ENCODE data around the gene RPL10. TPM values are rescaled to one million over a fixed set of nuclear protein-coding genes. Genes with fewer than 3 reads are reported as not detected.

RPL10 gene
- total RNA-seq, 2 donors from 2014 or later: 2,142 to 2,551 TPM

- H3K27me3 Mint-ChIP-seq (ENCODE audit: insufficient read depth): no peaks in the 10 kb centered on the region
- H3K36me3 ChIP-seq (ENCODE audit: control insufficient read depth, insufficient read depth, low read length): no peaks in the 10 kb centered on the region
- peaks cover 3% of the 10 kb centered on the region for H3K36me3 Mint-ChIP-seq (ENCODE audit: low read depth)
- 90 to 96% methylated on average over 5 to 13 of the region's 13 CpGs for WGBS, 2 experiments (ENCODE audit: insufficient coverage in 1 of 2, insufficient read length in 1 of 2)
- H3K9me3 ChIP-seq (ENCODE audit: control insufficient read depth, low read length): no peaks in the 10 kb centered on the region
- no peaks in the 10 kb centered on the region for H3K4me1 Mint-ChIP-seq
- H3K27me3 ChIP-seq (ENCODE audit: control insufficient read depth, insufficient read depth, low read length, poor library complexity, severe bottlenecking): no peaks in the 10 kb centered on the region
- no peak overlapping the region for H3K9ac ChIP-seq (ENCODE audit: extremely low read depth, low read length, poor library complexity, severe bottlenecking)
- H3K27ac Mint-ChIP-seq: no peak overlapping the region
- H3K4me1 ChIP-seq (ENCODE audit: control insufficient read depth, insufficient read depth, low read length): no peaks in the 10 kb centered on the region
- no peak overlapping the region for H3K4me3 Mint-ChIP-seq
- H3K4me3 ChIP-seq (ENCODE audit: low read length): no peak overlapping the region
- TF ChIP-seq CTCF (conservative IDR thresholded peaks at IDR 0.05): no peak
- no peak for DNase-seq
- no peak overlapping the region for H3K27ac ChIP-seq (ENCODE audit: low read depth, low read length)
- peaks cover 54% of the 10 kb centered on the region for H3K9me3 Mint-ChIP-seq
These were observed 29.0 kb downstream of the RPL10 start for GRCh38 chrX:154426916-154427770.

GRCh38 chrX:154428176-154429171 is 30.3 kb downstream of the RPL10 start, which contains the start of gene ATP6AP1:
TSS of gene ATP6AP1 (plus strand) at chrX:154428677. CDS start at chrX:154428693, 16 bp downstream.
- no peak within 1 kb of the TSS for H3K27ac ChIP-seq (ENCODE audit: low read depth, low read length)
- H3K27ac Mint-ChIP-seq: peak within 1 kb of the TSS; percentile 44

More at GRCh38 chrX:154428176-154429171, 30.3 kb downstream of the RPL10 start, which contains the start of gene ATP6AP1:
- Mint-ChIP-seq H3K27me3 (ENCODE audit: insufficient read depth) (no peaks in the 10 kb centered on the region), H3K4me1 (no peaks in the 10 kb centered on the region), H3K4me3 (peak within 1 kb of the TSS; percentile 68), H3K9me3 (peaks cover 62% of the 10 kb centered on the region), H3K36me3 (ENCODE audit: low read depth) (peaks cover 10% of the 10 kb centered on the region)
- Histone ChIP-seq H3K4me1 (ENCODE audit: control insufficient read depth, insufficient read depth, low read length) (no peaks in the 10 kb centered on the region), H3K4me3 (ENCODE audit: low read length) (peak within 1 kb of the TSS; percentile 84), H3K9ac (ENCODE audit: extremely low read depth, low read length, poor library complexity, severe bottlenecking) (no peak within 1 kb of the TSS), H3K36me3 (ENCODE audit: control insufficient read depth, insufficient read depth, low read length) (no peaks in the 10 kb centered on the region), H3K9me3 (ENCODE audit: control insufficient read depth, low read length) (no peaks in the 10 kb centered on the region), H3K27me3 (ENCODE audit: control insufficient read depth, insufficient read depth, low read length, poor library complexity, severe bottlenecking) (no peaks in the 10 kb centered on the region)
- 0 to 12% methylated on average over 3 to 86 of the region's 87 CpGs for WGBS, 2 experiments (ENCODE audit: insufficient coverage in 1 of 2, insufficient read length in 1 of 2)
- peak; percentile 94 for DNase-seq
- TF ChIP-seq CTCF (conservative IDR thresholded peaks at IDR 0.05): no peak
